DND-41 (cell line): ENCODE measurements around the gene FAM89A.

ENCODE experiments used
- EZH2 ChIP-seq: IDR thresholded peaks from 3 replicates; pipeline ENCODE4 v1.6.1; 2012; ENCODE audit warnings: borderline replicate concordance, low read depth, mild to moderate bottlenecking, moderate library complexity, low read length, inconsistent platforms; ENCODE audit not compliant: severe bottlenecking
- TF ChIP-seq, protein P1 (sequence below): IDR thresholded peaks from 2 replicates; pipeline ENCODE4 v1.5.1; 2012; ENCODE audit warnings: borderline replicate concordance, low read length, moderate library complexity, mild to moderate bottlenecking; ENCODE audit not compliant: poor library complexity, severe bottlenecking; ENCODE audit errors: extremely low read depth

- TF ChIP-seq, protein P1, sequence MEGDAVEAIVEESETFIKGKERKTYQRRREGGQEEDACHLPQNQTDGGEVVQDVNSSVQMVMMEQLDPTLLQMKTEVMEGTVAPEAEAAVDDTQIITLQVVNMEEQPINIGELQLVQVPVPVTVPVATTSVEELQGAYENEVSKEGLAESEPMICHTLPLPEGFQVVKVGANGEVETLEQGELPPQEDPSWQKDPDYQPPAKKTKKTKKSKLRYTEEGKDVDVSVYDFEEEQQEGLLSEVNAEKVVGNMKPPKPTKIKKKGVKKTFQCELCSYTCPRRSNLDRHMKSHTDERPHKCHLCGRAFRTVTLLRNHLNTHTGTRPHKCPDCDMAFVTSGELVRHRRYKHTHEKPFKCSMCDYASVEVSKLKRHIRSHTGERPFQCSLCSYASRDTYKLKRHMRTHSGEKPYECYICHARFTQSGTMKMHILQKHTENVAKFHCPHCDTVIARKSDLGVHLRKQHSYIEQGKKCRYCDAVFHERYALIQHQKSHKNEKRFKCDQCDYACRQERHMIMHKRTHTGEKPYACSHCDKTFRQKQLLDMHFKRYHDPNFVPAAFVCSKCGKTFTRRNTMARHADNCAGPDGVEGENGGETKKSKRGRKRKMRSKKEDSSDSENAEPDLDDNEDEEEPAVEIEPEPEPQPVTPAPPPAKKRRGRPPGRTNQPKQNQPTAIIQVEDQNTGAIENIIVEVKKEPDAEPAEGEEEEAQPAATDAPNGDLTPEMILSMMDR = no peak
- TF ChIP-seq EZH2 = no peak
Observed at GRCh38 chr1:230987448-230987847, 52.6 kb downstream of the FAM89A start.
